Smooth muscle cell (in vitro differentiated cells): ENCODE data around the gene TPPP2. TPM values are rescaled to one million over a fixed set of nuclear protein-coding genes. Genes with fewer than 3 reads are reported as not detected.

ENCODE experiments used
- DNase-seq: peaks from one replicate; lab custom pipeline; 2025; ENCODE audit not compliant: unreplicated experiment; lab: John Stamatoyannopoulos, UW
- H2AFZ ChIP-seq: fragments of 200-600 bp; sonication (generic); 2 replicates; pipeline ENCODE4 v1.6.0; 2016; ENCODE audit warnings: antibody characterized with exemption, low read depth, mild to moderate bottlenecking
- H3F3A ChIP-seq: fragments of 200-600 bp; sonication (generic); 2 replicates; pipeline ENCODE4 v1.6.0; 2017; ENCODE audit warnings: antibody characterized with exemption, low read depth
- H3K27ac ChIP-seq: fragments of 200-600 bp; sonication (generic); 2 replicates; pipeline ENCODE4 v1.5.1; 2016; ENCODE audit warnings: low read depth, mild to moderate bottlenecking
- H3K27me3 ChIP-seq: fragments of 200-600 bp; sonication (generic); 2 replicates; pipeline ENCODE4 v1.6.1; 2016; ENCODE audit warnings: low read depth, mild to moderate bottlenecking
- H3K36me3 ChIP-seq: fragments of 200-600 bp; sonication (generic); 2 replicates; pipeline ENCODE4 v1.5.1; 2016; ENCODE audit warnings: low read depth
- H3K4me1 ChIP-seq: fragments of 200-600 bp; sonication (generic); 2 replicates; pipeline ENCODE4 v1.5.1; 2016; ENCODE audit warnings: low read depth
- H3K4me2 ChIP-seq: fragments of 200-600 bp; sonication (generic); 2 replicates; pipeline ENCODE4 v1.6.0; 2016; ENCODE audit warnings: mild to moderate bottlenecking
- H3K4me3 ChIP-seq: fragments of 200-600 bp; sonication (generic); 2 replicates; pipeline ENCODE4 v1.5.1; 2016; ENCODE audit warnings: mild to moderate bottlenecking
- H3K79me2 ChIP-seq: fragments of 200-600 bp; sonication (generic); 2 replicates; pipeline ENCODE4 v1.6.0; 2016; ENCODE audit warnings: low read depth, mild to moderate bottlenecking
- H3K9ac ChIP-seq: fragments of 200-600 bp; sonication (generic); 2 replicates; pipeline ENCODE4 v1.6.0; 2016; ENCODE audit warnings: low read depth
- H3K9me3 ChIP-seq: fragments of 200-600 bp; sonication (generic); replicated peaks from 2 replicates; pipeline ENCODE4 v1.5.1; 2016; ENCODE audit warnings: low read depth
- H4K20me1 ChIP-seq: fragments of 200-600 bp; sonication (generic); 2 replicates; pipeline ENCODE4 v1.6.0; 2016; ENCODE audit warnings: low read depth
- CTCF ChIP-seq: fragments of 200-600 bp; sonication (generic); IDR thresholded peaks from 2 replicates; pipeline ENCODE4 v1.5.1; 2017; ENCODE audit warnings: borderline replicate concordance, mild to moderate bottlenecking, antibody characterized with exemption; ENCODE audit not compliant: insufficient read depth, poor library complexity, severe bottlenecking
- WGBS: methylation state at CpG from one replicate; pipeline ENCODE4 v1.1.7; 2016; ENCODE audit warnings: low lambda C conversion rate; 5-methylcytosine and 5-hydroxymethylcytosine counted together
- polyA plus RNA-seq: library from polyadenylated mRNA; unstranded; fragments of >200 nt; fragmentation: Nextera tagmentation; extraction: Ambion mirVana; gene quantifications from 2 replicates; pipeline ENCODE4 v1.2.1, GENCODE V29; 2016
- total RNA-seq: library from RNA; depleted of rRNA; stranded (reverse); fragments of >200 nt; gene quantifications from 2 replicates; pipeline ENCODE4 v1.2.3, GENCODE V29; 2014

The TPPP2 gene
- total and polyA plus RNA-seq, 2 experiments from 2014 or later = 0.70 TPM; not detected in 1

- Histone ChIP-seq H4K20me1 (peaks cover 9% of the 10 kb centered on the region), H3K27ac (peak overlapping the region; percentile 93), H3F3A (peaks cover 29% of the 10 kb centered on the region), H2AFZ (peak overlapping the region; percentile 84), H3K4me2 (peak overlapping the region; percentile 99), H3K36me3 (no peaks in the 10 kb centered on the region), H3K9ac (peak overlapping the region; percentile 91), H3K79me2 (peaks cover 14% of the 10 kb centered on the region), H3K4me1 (peaks cover 25% of the 10 kb centered on the region), H3K27me3 (no peaks in the 10 kb centered on the region), H3K9me3 (no peaks in the 10 kb centered on the region), H3K4me3 (peak overlapping the region; percentile 88)
- TF ChIP-seq CTCF = peak; percentile 53
- WGBS = 2% methylated on average over 42 of the region's 45 CpGs
- DNase-seq = no peak
Observed at GRCh38 chr14:21068521-21069387, 38.7 kb downstream of the TPPP2 start.

GRCh38 chr14:21069388-21070082 lies 39.5 kb downstream of the TPPP2 start:
- under 1% methylated on average over 35 of the region's 40 CpGs for WGBS
- H3K79me2 ChIP-seq = peaks cover 22% of the 10 kb centered on the region
- peak overlapping the region; percentile 93 for H3K27ac ChIP-seq

GRCh38 chr14:21070083-21070609 lies 40.1 kb downstream of the TPPP2 start, which contains the start of gene ARHGEF40:
Gene ARHGEF40 (plus strand): TSS chr14:21070304. CDS start chr14:21070397, 93 bp downstream.
- H3K36me3 ChIP-seq = no peaks in the 10 kb centered on the region
- peak; percentile 65 for DNase-seq

More at GRCh38 chr14:21069388-21070082, 39.5 kb downstream of the TPPP2 start:
- Histone ChIP-seq H4K20me1 (peaks cover 16% of the 10 kb centered on the region), H2AFZ (peak overlapping the region; percentile 84), H3K36me3 (no peaks in the 10 kb centered on the region), H3K4me1 (peaks cover 25% of the 10 kb centered on the region), H3K9ac (peak overlapping the region; percentile 91), H3K4me3 (peak overlapping the region; percentile 88), H3K4me2 (peak overlapping the region; percentile 99), H3K27me3 (no peaks in the 10 kb centered on the region), H3F3A (peaks cover 22% of the 10 kb centered on the region), H3K9me3 (no peaks in the 10 kb centered on the region)
- peak; percentile 65 for DNase-seq
- no peak for TF ChIP-seq CTCF

More at GRCh38 chr14:21070083-21070609, 40.1 kb downstream of the TPPP2 start, which contains the start of gene ARHGEF40:
- H3K27ac ChIP-seq = peak within 1 kb of the TSS; percentile 93
- peaks cover 21% of the 10 kb centered on the region for H4K20me1 ChIP-seq
- peak within 1 kb of the TSS; percentile 88 for H3K4me3 ChIP-seq
- peak within 1 kb of the TSS; percentile 84 for H2AFZ ChIP-seq
- H3K4me1 ChIP-seq = peaks cover 25% of the 10 kb centered on the region
- H3K27me3 ChIP-seq = no peaks in the 10 kb centered on the region
- H3K4me2 ChIP-seq = peak within 1 kb of the TSS; percentile 99
- peaks cover 22% of the 10 kb centered on the region for H3F3A ChIP-seq
- H3K9ac ChIP-seq = peak within 1 kb of the TSS; percentile 91
- no peaks in the 10 kb centered on the region for H3K9me3 ChIP-seq
- WGBS = under 1% methylated on average over 31 of the region's 63 CpGs
- TF ChIP-seq CTCF = no peak
- H3K79me2 ChIP-seq = peaks cover 28% of the 10 kb centered on the region
